Mesendoderm (in vitro differentiated cells): ENCODE data around the gene SSRP1.
"Not testable (repeated sequence)": the region's sequence is repeated elsewhere in the genome, so short reads cannot be mapped to it uniquely, and the experiment has no call there.

Experiments used
- DNase-seq: peaks from one replicate; pipeline ENCODE4 v3.0.0; 2013
- H2AK5ac ChIP-seq: 2 replicates; pipeline ENCODE4 v1.6.1; 2013; ENCODE audit warnings: low read length, inconsistent platforms
- H2BK120ac ChIP-seq: 2 replicates; pipeline ENCODE4 v1.6.1; 2013; ENCODE audit warnings: low read depth, mild to moderate bottlenecking, low read length, moderate library complexity, mixed read lengths
- H2BK15ac ChIP-seq: replicated peaks from 2 replicates; pipeline ENCODE4 v1.6.1; 2013; ENCODE audit warnings: low read depth, mild to moderate bottlenecking, moderate library complexity
- H2BK5ac ChIP-seq: 2 replicates; pipeline ENCODE4 v1.6.1; 2013; ENCODE audit warnings: low read length, inconsistent platforms
- H3K18ac ChIP-seq: 2 replicates; pipeline ENCODE4 v1.6.1; 2013; ENCODE audit warnings: mild to moderate bottlenecking, low read length, mixed read lengths
- H3K23ac ChIP-seq: one replicate; pipeline ENCODE4 v1.6.1; 2013; ENCODE audit warnings: low read length
- H3K27ac ChIP-seq: 2 replicates; pipeline ENCODE4 v1.5.1; 2013; ENCODE audit warnings: low read depth, mild to moderate bottlenecking, inconsistent platforms, low read length, moderate library complexity
- H3K27me3 ChIP-seq: 2 replicates; pipeline ENCODE4 v1.6.1; 2013; ENCODE audit warnings: low read length, control low read depth, mild to moderate bottlenecking, inconsistent platforms; ENCODE audit not compliant: insufficient read depth, poor library complexity
- H3K36me3 ChIP-seq: 2 replicates; pipeline ENCODE4 v1.6.1; 2013; ENCODE audit warnings: low read length, inconsistent platforms; ENCODE audit not compliant: control insufficient read depth, insufficient read depth
- H3K4ac ChIP-seq: one replicate; pipeline ENCODE4 v1.6.1; 2013; ENCODE audit warnings: low read depth, mild to moderate bottlenecking, low read length, moderate library complexity
- H3K4me1 ChIP-seq: 2 replicates; pipeline ENCODE4 v1.6.1; 2013; ENCODE audit warnings: low read depth, low read length, inconsistent platforms; ENCODE audit not compliant: control insufficient read depth
- H3K4me2 ChIP-seq: 2 replicates; pipeline ENCODE4 v1.6.1; 2013; ENCODE audit warnings: low read length
- H3K4me3 ChIP-seq: 2 replicates; pipeline ENCODE4 v1.5.1; 2013; ENCODE audit warnings: mild to moderate bottlenecking, low read length
- H3K56ac ChIP-seq: one replicate; pipeline ENCODE4 v1.6.1; 2013; ENCODE audit warnings: low read length
- H3K79me1 ChIP-seq: 2 replicates; pipeline ENCODE4 v1.6.1; 2013; ENCODE audit warnings: low read length, inconsistent platforms
- H3K79me2 ChIP-seq: 2 replicates; pipeline ENCODE4 v1.6.1; 2013; ENCODE audit warnings: mild to moderate bottlenecking, low read length; ENCODE audit not compliant: control insufficient read depth, insufficient read depth
- H3K9ac ChIP-seq: 2 replicates; pipeline ENCODE4 v1.6.1; 2013; ENCODE audit warnings: low read length, inconsistent platforms
- H4K5ac ChIP-seq: one replicate; pipeline ENCODE4 v1.6.1; 2013; ENCODE audit warnings: low read length
- H4K8ac ChIP-seq: one replicate; pipeline ENCODE4 v1.6.1; 2013; ENCODE audit warnings: low read depth, mild to moderate bottlenecking, control low read depth, low read length, moderate library complexity
- WGBS: extraction: QIAGEN DNeasy Blood & Tissue Kit; methylation state at CpG from one replicate; pipeline ENCODE4 v1.1.7; 2013; ENCODE audit warnings: low lambda C conversion rate, missing lambda C conversion rate; ENCODE audit not compliant: insufficient coverage; ENCODE audit errors: extremely low coverage; 5-methylcytosine and 5-hydroxymethylcytosine counted together

The SSRP1 gene

GRCh38 chr11:57297221-57297620 lies 38.5 kb downstream of the SSRP1 start:
- H3K56ac ChIP-seq, result no peak overlapping the region
- H3K27me3 ChIP-seq, result no peaks in the 10 kb centered on the region

GRCh38 chr11:57296205-57296604 lies 39.5 kb downstream of the SSRP1 start:
- H2BK15ac ChIP-seq, H3K4me3 ChIP-seq, H3K27me3 ChIP-seq, H3K9ac ChIP-seq, H3K18ac ChIP-seq, H3K27ac ChIP-seq, H3K4me2 ChIP-seq, H4K8ac ChIP-seq, H3K79me2 ChIP-seq, H3K23ac ChIP-seq, H4K5ac ChIP-seq, DNase-seq, H2BK5ac ChIP-seq, H2BK120ac ChIP-seq, H3K56ac ChIP-seq, H2AK5ac ChIP-seq, H3K4ac ChIP-seq, H3K4me1 ChIP-seq, H3K79me1 ChIP-seq: not testable (repeated sequence)
- peaks cover 15% of the 10 kb centered on the region for H3K36me3 ChIP-seq
- WGBS, result no CpG with 5 or more reads among the region's 3 CpGs

More at GRCh38 chr11:57297221-57297620, 38.5 kb downstream of the SSRP1 start:
- no CpG with 5 or more reads among the region's 2 CpGs for WGBS
- Histone ChIP-seq H4K8ac (no peak overlapping the region), H3K4me2 (no peak overlapping the region), H3K4me3 (no peak overlapping the region), H2BK120ac (no peak overlapping the region), H2BK5ac (no peak overlapping the region), H3K27ac (no peak overlapping the region), H2AK5ac (no peak overlapping the region), H3K9ac (no peak overlapping the region), H3K4ac (no peak overlapping the region), H3K4me1 (no peaks in the 10 kb centered on the region), H3K79me1 (no peaks in the 10 kb centered on the region), H3K18ac (no peak overlapping the region), H2BK15ac (no peak overlapping the region), H3K36me3 (peaks cover 20% of the 10 kb centered on the region), H3K23ac (no peak overlapping the region), H4K5ac (no peak overlapping the region), H3K79me2 (no peaks in the 10 kb centered on the region)
- no peak for DNase-seq

GRCh38 chr11:57294225-57295131 lies 41.2 kb downstream of the SSRP1 start:
- Histone ChIP-seq H4K5ac (no peak overlapping the region), H3K9ac (no peak overlapping the region), H2BK120ac (no peak overlapping the region), H2BK15ac (no peak overlapping the region), H3K27me3 (no peaks in the 10 kb centered on the region), H3K4me1 (no peaks in the 10 kb centered on the region), H3K4ac (no peak overlapping the region), H4K8ac (no peak overlapping the region), H3K79me2 (no peaks in the 10 kb centered on the region), H2BK5ac (no peak overlapping the region), H3K56ac (no peak overlapping the region), H3K23ac (no peak overlapping the region), H3K4me2 (no peak overlapping the region), H3K36me3 (peaks cover 2% of the 10 kb centered on the region), H3K27ac (no peak overlapping the region), H3K4me3 (no peak overlapping the region), H2AK5ac (no peak overlapping the region), H3K79me1 (no peaks in the 10 kb centered on the region), H3K18ac (no peak overlapping the region)
- WGBS, result no CpG with 5 or more reads among the region's 2 CpGs
- DNase-seq, result no peak

- H3K4me2 ChIP-seq, result no peak overlapping the region
- DNase-seq, result no peak
- no peak overlapping the region for H3K56ac ChIP-seq
- H3K23ac ChIP-seq, result no peak overlapping the region
- no CpG with 5 or more reads among the region's 1 CpG for WGBS
- H3K79me2 ChIP-seq, result no peaks in the 10 kb centered on the region
- H2AK5ac ChIP-seq, result no peak overlapping the region
- no peak overlapping the region for H3K4ac ChIP-seq
- H4K5ac ChIP-seq, result no peak overlapping the region
- H2BK5ac ChIP-seq, result no peak overlapping the region
- no peaks in the 10 kb centered on the region for H3K4me1 ChIP-seq
- no peak overlapping the region for H3K18ac ChIP-seq
- no peaks in the 10 kb centered on the region for H3K79me1 ChIP-seq
- no peaks in the 10 kb centered on the region for H3K36me3 ChIP-seq
- no peak overlapping the region for H2BK15ac ChIP-seq
- no peak overlapping the region for H3K9ac ChIP-seq
- H3K27ac ChIP-seq, result no peak overlapping the region
- no peak overlapping the region for H4K8ac ChIP-seq
- H2BK120ac ChIP-seq, result no peak overlapping the region
- no peak overlapping the region for H3K4me3 ChIP-seq
- no peaks in the 10 kb centered on the region for H3K27me3 ChIP-seq
These were observed 45.4 kb downstream of the SSRP1 start for GRCh38 chr11:57290288-57290687.

- Histone ChIP-seq H3K23ac (no peak overlapping the region), H2AK5ac (no peak overlapping the region), H2BK120ac (no peak overlapping the region), H4K8ac (no peak overlapping the region), H3K27me3 (no peaks in the 10 kb centered on the region), H3K4me1 (no peaks in the 10 kb centered on the region), H2BK5ac (no peak overlapping the region), H3K4me3 (no peak overlapping the region), H3K4ac (no peak overlapping the region), H2BK15ac (no peak overlapping the region), H3K79me1 (no peaks in the 10 kb centered on the region), H3K56ac (no peak overlapping the region), H3K27ac (no peak overlapping the region), H3K79me2 (no peaks in the 10 kb centered on the region), H3K9ac (no peak overlapping the region), H3K4me2 (no peak overlapping the region), H4K5ac (no peak overlapping the region), H3K36me3 (no peaks in the 10 kb centered on the region), H3K18ac (no peak overlapping the region)
- DNase-seq, result no peak
- WGBS, result no CpG with 5 or more reads among the region's 11 CpGs
These were observed 46.7 kb downstream of the SSRP1 start for GRCh38 chr11:57288771-57289579.
